ENCODE results near the gene VEZT. TPM values are rescaled to one million over a fixed set of nuclear protein-coding genes. Genes with fewer than 3 reads are reported as not detected.

VEZT gene
- polyA plus RNA-seq, 3 donors, result 65.9 to 79.3 (median 74.6) TPM

DNA sequence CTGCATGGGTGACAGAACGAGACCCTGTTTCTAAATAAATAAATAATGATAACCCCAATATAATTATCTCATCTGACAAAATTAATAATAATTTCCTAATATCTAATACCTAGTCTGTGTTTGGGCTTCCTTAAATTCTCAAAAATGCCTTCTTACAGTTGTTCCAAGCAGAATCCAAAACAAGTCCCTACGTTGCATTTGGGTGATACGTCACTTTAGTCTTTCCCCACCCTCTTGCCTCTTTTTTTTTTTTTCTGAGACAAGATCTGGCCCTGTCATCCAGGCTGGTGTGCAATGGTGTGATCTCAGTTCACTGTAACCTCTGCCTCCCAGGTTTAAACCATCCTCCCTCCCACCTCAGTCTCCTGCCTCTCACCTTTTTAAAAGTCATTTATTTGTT lies 26.7 kb downstream of the VEZT start:
- no peak for DNase-seq

DNA sequence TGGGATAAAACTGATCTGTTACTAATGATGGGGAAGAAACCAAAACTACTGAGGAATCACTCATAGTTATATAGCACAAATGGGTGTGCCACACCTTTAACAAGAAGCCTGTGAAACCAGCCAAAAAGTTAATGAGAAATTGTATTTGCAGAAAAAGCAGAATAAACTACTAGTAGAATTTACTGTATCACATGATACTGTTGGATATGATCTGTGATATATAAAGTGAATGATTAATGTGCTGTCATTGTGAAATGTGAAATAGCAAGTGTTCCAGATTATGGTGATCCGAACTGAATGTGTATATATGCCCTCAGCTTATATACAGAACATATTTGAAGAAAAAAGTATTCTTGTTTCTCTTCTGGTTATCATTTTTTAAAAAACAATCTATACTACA lies 30.5 kb downstream of the VEZT start:
- no peak for DNase-seq

DNA sequence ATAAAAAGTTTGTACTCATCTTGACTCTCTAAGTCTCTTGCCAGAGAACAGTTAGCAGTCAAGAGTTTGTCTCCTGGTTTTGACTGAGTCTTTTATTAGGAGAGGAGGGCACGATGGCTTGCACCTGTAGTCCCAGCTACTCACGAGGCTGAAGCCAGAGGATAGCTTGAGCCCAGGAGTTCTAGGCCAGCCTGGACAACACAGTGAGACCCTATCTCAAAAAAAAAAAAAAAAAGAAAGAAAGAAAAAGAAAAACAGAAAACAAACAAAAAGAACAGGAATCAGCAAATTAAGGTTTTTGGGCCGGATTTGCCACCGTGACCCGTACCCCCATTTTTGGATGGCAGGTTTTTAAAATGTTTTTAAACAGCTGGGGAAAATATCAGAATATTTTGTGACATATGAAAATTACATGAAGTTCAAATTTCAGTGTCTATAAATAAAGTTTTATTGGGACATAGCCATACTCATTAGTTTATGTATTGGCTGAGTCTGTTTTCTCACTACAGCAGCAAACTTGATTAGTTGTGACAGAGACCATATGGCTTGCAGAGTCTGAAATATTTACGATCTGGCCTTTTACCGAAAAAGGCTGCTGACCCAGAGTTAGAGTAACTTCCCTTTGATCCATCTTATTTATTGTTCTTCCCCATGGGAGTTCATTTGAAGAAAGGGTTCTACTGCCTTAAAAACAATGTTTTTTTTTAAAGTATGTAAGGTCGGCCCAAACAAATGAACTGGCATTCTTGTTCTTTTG lies 31.2 kb downstream of the VEZT start:
- peak; percentile 85 for DNase-seq

DNA sequence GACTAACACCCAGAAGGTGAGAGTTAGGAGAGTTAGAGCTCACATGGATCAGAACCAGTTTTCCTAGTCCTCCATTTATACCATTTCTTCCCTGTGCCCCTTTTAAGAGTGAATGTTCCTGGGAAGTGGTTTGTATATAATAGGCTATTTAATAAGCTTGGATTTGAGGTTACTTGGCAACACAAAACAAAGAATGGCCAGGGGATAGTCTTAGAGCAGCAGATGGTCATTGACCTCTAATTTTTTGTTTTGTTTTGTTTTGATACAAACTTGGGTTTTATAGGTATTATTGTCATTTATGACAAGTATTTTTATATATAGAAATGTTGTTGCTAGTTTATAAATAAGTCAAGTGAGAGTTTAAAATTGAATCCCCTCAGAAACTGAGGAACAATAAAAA lies 35.8 kb downstream of the VEZT start:
- no peak for DNase-seq

GRCh38 chr12:95257541-95257940 lies 39.9 kb downstream of the VEZT start:
- no peak for DNase-seq

DNA sequence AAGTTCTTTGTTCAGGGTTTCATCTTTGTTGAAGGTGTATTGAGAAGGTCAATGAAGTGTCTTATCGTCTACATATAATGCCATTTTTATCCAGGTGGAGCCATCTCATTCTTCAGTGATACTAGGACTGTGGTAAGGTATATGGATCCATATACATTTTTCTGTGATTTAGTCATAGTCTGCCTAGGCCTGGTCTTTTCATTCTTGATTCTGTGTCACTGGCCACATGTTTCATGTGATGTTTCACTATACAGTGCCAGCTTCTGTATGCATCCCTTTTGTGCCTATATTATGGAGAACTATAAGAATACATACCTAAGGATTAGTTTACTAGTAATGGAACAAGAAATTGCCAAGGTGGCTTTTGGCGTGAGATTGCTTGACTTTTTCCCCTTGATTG lies 40.5 kb downstream of the VEZT start:
- DNase-seq, result no peak

- no peak for DNase-seq
Observed at GRCh38 chr12:95258803-95259202, 41.2 kb downstream of the VEZT start.

GRCh38 chr12:95259368-95259767 lies 41.8 kb downstream of the VEZT start:
- no peak for DNase-seq

GRCh38 chr12:95261109-95261508 lies 43.5 kb downstream of the VEZT start:
- DNase-seq, result no peak

DNA sequence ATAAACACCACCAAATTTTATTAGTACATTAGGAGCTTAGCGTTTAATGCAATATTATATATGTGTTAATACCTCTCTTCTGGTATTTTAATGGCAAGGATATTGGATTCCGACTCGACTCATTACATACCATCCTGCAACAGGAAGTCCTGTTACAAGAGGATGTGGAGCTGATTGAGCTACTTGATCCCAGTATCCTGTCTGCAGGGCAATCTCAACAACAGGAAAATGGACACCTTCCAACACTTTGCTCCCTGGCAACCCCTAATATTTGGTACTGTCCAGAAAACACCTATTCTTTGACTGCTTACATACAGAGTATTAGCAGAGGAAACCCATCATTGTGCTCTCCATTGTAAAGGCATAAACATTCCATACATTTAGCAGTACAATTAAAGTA lies 45.2 kb downstream of the VEZT start:
- no peak for DNase-seq

DNA sequence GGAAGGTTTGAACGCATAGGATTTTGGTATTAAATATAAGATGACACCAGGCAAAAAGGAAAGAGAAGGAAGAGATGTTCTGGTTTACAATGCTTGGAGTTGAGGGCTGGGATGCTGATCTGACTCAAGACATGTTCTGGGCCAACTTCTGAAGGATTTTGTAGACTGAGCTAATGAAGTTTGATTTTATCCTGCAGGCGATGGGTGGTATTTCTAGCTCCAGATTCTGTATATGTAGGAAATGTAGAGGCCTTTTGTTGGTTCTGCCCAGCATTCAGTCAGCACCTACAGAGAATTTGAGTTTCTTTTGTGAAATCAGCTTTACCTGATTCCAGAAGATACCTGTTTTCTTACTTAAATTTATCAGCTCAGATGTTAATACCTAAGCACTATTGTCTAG lies 48.2 kb downstream of the VEZT start:
- DNase-seq, result no peak

GRCh38 chr12:95266254-95266653 lies 48.6 kb downstream of the VEZT start:
- DNase-seq, result no peak

DNA sequence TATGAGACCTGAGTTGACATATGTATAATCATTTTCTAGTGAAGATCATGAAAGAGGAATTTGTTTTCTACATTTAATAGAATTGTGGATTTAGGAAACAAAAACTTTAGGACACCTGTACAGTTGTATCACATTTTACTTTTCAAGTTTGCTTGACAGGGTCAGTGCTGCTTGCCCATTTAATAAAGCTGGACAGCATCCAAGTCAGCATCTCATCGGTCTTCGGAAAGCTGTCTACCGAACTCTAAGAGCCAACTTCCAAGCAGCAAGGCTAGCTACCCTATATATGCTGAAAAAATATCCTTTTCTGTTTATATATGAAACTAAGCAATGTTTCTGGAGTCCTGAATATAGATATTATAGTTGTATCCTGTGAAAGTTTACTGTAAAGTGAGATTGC lies 52.3 kb downstream of the VEZT start:
- no peak for DNase-seq

DNA sequence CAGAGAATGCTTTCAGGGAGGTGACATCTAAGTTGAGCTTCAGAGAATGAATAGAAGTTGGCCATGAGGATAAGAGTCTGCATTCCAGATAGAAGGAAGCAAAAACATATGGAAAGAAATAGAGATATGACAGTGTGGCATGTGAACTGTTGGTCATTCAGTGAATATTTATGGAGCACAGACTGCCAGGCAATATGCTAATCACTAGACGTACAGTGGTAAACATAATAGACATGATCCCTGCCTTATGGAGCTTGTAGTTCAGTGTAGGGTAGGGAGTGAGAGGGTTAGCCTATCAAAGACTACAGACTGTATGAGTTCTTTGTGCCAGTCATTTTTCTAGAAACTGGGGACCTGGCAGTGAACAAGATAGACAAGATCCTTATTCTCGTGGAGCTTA lies 53.9 kb downstream of the VEZT start:
- DNase-seq, result no peak

DNA sequence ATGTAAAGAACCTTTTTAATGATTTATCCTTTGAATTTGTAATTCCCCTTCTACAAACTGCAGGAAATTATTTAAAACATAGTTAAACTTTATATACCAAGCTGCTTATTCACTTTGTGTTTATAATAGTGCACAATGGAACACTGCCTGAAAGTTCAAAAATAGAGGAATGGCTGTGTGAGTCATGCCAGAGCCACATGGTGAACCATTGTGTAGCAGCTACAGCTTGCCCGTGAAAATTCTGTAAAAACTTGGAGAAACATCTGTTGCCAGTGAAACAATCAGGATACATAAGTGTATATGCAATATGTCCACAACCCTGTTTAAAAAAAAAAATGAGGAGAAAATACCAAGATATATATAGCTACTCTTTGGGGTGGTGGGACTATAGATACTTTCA lies 59.5 kb downstream of the VEZT start:
- no peak for DNase-seq

GRCh38 chr12:95279856-95280255 lies 62.2 kb downstream of the VEZT start:
- DNase-seq, result no peak

DNA sequence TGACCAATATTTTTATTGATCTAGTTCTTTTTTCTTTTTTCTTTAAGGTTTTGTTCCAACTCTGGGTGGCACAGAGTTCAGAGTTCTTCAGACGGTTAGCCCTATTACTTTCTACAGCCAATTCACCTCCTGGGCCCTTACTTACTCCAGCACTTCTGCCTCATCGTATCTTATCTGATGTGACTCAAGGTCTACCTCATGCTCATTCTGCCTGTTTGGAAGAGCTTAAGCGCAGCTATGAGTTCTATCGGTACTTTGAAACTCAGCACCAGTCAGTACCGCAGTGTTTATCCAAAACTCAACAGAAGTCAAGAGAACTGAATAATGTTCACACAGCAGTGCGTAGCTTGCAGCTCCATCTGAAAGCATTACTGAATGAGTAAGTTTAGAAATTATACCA lies 64.7 kb downstream of the VEZT start:
- DNase-seq, result no peak

DNA sequence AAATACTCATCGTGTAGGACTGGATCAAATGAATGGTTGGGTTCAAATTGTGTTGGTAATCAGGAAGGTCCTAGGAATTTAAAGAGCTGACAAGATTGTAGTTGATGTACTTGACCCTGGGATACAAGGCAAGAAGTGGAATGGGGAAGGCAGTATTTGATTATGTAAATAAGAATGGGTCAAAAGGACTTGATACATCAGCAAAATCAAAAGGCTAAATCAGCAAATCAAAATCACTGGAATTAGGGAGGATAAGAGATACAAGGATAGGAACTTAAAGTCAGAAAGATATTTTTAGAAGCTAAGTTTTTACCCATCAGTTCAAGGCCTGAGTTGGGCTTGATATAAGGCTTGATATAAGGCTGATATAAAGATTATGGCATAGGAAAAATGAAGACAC lies 65.8 kb downstream of the VEZT start:
- no peak for DNase-seq

- peak; percentile 10 for DNase-seq
Observed at GRCh38 chr12:95286713-95287112, 69.1 kb downstream of the VEZT start.

- DNase-seq, result no peak
Observed at GRCh38 chr12:95291501-95291900, 73.9 kb downstream of the VEZT start.

- no peak for DNase-seq
Observed at GRCh38 chr12:95298916-95299315, 81.3 kb downstream of the VEZT start.

GRCh38 chr12:95300286-95300685 lies 82.7 kb downstream of the VEZT start:
- no peak for DNase-seq

GRCh38 chr12:95303476-95303875 lies 85.9 kb downstream of the VEZT start:
- no peak for DNase-seq

DNA sequence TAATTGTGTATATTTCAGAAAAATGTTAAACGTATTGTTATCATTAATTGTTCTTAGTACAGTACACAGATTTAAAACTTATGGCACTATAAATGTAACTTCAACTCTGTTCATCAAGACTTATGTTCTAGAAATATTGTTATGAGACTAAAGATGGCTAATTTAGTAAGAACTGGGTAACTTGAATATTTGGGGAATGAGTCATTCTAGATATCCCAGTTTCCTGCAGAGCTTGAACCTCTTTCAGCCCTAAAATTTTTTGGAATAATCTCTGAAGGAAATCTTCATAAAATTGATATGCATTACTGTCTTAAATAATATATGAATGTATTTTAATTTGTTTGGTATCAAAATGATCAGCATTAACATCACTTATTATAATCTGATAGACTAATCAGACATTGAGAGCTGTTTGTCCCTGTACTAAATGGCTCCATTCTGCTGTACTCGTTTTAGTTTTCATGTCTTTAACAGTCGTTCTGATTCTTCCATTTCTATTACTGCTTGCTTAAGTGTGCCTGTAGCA lies 87.1 kb downstream of the VEZT start:
- no peak for DNase-seq
